GM12801 (cell line): Measurements from ENCODE around the gene NSD1.

ENCODE experiments used
- TF ChIP-seq, protein P1 (sequence below): IDR thresholded peaks from one replicate; pipeline ENCODE4 v1.5.1; 2011; ENCODE audit warnings: control low read depth; ENCODE audit not compliant: insufficient read length; ENCODE audit errors: extremely low read depth

The NSD1 gene

DNA sequence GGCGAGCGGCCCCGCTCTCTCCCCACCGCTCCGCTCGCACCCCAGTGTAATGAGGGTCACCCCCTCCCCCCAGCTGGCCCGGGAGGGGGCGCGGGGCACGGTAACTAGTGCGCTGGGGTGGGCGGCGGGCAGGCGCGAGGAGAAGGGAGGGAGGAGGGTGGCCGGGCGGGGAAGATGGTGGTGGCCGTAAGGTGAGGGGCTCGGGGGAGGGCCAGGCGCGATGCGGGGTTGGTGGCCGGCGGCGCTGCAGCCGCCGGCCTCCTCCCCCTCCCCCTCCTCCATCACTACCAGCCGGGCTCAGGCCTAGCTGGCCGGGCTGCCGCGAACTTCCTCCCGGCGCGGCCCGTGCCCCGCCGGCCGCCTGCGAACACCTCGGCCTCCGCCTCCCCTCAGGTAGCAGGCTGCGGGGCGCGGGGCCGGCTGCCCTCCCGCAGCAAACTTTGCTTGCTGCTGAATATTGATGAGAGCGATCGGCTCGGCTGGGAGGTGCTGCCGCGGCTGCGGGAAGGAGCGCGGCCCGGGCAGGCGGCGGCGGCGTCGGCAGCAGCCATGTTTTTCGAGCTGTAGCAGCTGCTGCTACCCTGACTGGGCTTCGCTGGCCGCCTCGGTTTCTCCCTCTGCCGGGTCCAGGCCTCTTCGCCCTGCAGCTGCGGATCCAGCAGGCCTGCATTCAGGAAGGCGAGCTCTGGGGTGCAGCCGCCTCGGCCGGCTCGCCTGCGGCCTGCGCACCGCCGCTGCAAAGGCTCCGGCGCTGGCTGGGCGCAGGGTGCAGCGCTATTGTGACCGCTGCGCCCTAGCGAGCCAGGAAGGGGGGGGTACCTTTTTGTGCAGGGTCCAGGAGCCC, 502 bp downstream of the NSD1 start:
- TF ChIP-seq, protein P1, sequence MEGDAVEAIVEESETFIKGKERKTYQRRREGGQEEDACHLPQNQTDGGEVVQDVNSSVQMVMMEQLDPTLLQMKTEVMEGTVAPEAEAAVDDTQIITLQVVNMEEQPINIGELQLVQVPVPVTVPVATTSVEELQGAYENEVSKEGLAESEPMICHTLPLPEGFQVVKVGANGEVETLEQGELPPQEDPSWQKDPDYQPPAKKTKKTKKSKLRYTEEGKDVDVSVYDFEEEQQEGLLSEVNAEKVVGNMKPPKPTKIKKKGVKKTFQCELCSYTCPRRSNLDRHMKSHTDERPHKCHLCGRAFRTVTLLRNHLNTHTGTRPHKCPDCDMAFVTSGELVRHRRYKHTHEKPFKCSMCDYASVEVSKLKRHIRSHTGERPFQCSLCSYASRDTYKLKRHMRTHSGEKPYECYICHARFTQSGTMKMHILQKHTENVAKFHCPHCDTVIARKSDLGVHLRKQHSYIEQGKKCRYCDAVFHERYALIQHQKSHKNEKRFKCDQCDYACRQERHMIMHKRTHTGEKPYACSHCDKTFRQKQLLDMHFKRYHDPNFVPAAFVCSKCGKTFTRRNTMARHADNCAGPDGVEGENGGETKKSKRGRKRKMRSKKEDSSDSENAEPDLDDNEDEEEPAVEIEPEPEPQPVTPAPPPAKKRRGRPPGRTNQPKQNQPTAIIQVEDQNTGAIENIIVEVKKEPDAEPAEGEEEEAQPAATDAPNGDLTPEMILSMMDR, result no peak

DNA sequence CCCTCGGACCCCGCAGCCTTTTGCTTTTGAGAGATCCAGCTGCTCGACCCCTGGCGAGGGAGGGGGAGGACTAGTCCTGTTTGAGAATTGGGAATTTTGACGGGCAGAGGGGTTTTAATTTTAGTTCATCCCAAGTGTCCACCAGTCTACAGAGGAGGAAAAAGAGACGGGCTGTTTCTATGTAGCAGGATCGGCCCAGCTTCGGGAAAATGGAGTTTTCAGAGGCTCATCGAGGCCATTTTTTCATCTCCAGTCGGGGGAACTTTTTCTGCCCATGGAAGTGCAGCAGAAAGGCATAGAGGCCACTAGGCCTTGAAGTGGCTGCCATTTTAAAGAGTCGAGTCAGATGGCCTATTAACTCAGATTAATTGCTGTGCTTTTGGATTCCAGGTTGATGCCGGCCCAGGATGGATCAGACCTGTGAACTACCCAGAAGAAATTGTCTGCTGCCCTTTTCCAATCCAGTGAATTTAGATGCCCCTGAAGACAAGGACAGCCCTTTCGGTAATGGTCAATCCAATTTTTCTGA, 1.2 kb downstream of the NSD1 start:
- TF ChIP-seq, protein P1, result no peak

DNA sequence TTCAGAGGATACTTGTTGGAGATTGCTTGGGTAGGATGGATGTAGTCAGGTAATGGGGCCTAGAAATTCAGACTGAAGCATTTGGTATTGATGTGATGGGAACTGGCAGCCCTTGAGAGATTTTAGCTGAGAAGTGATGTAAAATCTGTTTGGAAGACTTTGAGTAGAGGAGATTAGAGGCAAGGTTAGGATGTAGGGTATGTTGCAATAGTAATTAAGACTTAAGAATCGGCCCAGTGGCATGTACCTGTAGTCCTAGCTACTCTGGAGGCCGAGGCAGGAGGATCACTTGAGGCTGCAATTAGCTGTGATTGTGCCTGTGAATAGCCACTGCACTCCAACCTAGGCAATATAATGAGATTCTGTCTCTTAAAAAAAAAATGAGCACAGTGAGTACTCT, 6.7 kb downstream of the NSD1 start:
- TF ChIP-seq, protein P1, result no peak

DNA sequence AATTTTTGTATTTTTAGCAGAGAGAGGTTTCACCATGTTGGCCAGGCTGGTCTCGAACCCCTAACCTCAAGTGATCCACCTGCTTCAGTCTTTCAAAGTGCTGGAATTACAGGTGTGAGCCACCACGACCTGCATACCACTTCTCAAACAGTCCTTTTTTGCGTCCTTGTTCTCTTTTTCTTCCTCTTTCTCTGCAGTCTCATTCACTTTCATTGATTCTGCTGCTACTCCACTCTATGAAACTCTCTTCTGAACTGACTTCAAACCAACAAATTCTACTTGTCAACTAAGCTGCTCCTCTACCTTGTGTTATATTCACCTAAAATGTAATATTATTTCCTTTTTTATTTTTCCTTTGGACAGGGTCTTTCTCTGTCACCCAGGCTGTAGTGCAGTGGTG, 7.9 kb downstream of the NSD1 start:
- TF ChIP-seq, protein P1, result no peak

DNA sequence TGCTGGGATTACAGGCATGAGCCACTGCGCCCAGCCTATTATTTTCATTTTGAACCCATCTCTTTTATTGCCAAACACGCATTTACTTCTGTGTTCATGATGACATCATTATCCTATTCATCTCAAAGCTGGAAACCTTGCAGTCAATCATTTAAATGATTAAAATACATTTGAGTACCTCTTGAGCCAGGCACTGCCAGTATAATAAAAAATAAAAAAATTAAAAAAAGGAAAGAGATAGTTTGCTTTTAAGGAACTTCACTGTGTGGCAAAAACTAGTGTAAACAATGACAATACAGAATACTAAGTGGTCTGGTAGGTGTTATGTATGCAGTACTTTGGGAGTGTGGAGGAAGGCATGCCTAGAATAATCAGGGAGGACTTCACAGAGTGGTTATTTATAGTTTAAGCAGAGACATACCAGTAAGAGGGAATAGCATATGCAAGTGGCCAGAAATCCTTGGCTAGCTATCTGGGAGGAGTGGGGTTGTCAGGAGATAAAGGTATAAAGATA, 8.6 kb downstream of the NSD1 start:
- TF ChIP-seq, protein P1, result no peak

DNA sequence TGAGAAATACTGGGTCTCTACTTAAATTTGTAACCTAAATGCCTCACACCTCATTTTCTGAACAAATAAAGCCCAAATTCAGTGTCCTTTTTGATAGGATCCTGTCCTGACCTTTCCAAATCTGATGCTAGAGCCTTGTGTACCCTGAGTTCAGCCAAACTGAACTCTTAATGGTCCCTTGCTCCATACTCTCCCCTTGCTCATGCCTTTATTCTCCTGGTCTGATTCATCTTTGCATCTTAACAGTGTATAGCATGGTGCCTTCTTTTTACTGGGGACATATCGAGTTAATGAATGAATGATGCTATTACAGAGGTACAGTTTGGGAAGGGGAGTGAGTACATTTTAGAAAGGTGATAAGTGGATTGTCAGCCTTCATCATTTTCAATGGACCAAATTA, 9.2 kb downstream of the NSD1 start:
- TF ChIP-seq, protein P1, result no peak

DNA sequence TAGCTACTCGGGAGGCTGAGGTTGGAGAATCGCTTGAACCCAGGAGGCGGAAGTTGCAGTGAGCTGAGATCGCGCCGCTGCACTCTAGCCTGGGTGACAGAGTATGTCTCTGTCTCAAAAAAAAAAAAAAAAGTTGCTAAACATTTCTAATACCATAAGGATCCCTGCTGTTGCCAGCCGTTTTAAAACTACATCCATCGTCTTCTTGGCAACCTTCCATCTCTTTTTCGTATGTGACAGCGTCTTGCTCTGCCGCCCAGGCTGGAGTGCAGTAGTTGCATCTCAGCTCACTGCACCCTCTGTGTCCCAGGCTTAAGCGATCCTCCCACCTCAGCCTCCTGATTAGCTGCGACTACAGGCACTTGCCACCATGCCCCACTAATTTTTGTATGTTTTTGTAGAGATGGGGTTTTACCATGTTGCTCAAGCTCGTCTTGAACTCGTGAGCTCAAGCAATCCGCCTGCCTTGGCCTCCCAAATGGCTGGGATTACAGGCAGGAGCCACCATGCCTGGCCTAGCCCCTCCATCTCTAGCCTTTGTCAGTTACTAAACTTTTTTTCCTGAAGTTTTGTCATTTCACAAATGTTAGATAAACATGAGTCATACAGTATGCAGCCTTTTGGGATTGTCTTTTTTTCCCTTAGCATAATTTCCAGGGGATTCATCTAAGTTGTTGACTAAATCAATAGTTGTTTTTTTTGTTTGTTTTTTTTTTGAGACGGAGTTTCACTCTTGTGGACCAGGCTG, 13.5 kb downstream of the NSD1 start:
- TF ChIP-seq, protein P1, result no peak
